B cell (primary cell): ENCODE results near the gene ERGIC1. TPM values are rescaled to one million over a fixed set of nuclear protein-coding genes. Genes with fewer than 3 reads are reported as not detected.

Experiments
- ATAC-seq: fragments of 200-7000 bp; cut with Tn5 transposase; one replicate; pipeline ENCODE4 v1.10.0; 2021; ENCODE audit warnings: low read depth, mild to moderate bottlenecking, moderate number of reproducible peaks, moderate library complexity
- CTCF ChIA-PET: fragments of 350-600 bp; sonication (Branson Sonifier 250); formaldehyde crosslinking; loops from one replicate; lab custom pipeline; 2021; ENCODE audit warnings: antibody characterized with exemption, inconsistent platforms; lab: Charles Lee
- POLR2A ChIA-PET: fragments of 350-600 bp; sonication (Branson Sonifier 250); formaldehyde crosslinking; loops from one replicate; lab custom pipeline; 2021; ENCODE audit warnings: antibody characterized with exemption; lab: Charles Lee
- DNase-seq: peaks from one replicate; pipeline ENCODE4 v3.0.0; 2013
- H2AFZ ChIP-seq: 2 replicates; pipeline ENCODE4 v1.6.1; 2012; ENCODE audit warnings: mild to moderate bottlenecking, low read depth, low read length; ENCODE audit not compliant: insufficient read depth, poor library complexity, severe bottlenecking
- H3K27ac ChIP-seq, 2 donors: 1 replicate in 1 of 2; 2 replicates in 1 of 2; pipeline ENCODE4 v1.5.1; 2012 to 2013; ENCODE audit warnings: low read length in 2 of 2, mild to moderate bottlenecking in 2 of 2, moderate library complexity in 1 of 2
- H3K27me3 ChIP-seq, 4 experiments: fragments of 200-600 bp in 1 of 4; sonication (generic) in 1 of 4; replicated peaks in 1 of 4; 1 replicate in 2 of 4; 2 replicates in 2 of 4; pipeline versions ENCODE4 v1.6.1 to v1.7.0; 2013 to 2016; ENCODE audit warnings: low read length in 3 of 4, mild to moderate bottlenecking in 2 of 4, mixed read lengths in 1 of 4, moderate library complexity in 1 of 4; ENCODE audit not compliant: insufficient read depth in 4 of 4, control insufficient read depth in 3 of 4; ENCODE audit errors: control extremely low read depth in 1 of 4
- H3K36me3 ChIP-seq, 2 experiments: replicated peaks in 1 of 2; 1 replicate in 1 of 2; 2 replicates in 1 of 2; pipeline versions ENCODE4 v1.6.1 to v1.7.1; 2013; ENCODE audit warnings: low read length in 1 of 2; ENCODE audit not compliant: insufficient read depth in 2 of 2, control insufficient read depth in 1 of 2; ENCODE audit errors: control extremely low read depth in 1 of 2, extremely low read depth in 1 of 2
- H3K4me1 ChIP-seq, 2 donors: fragments of 200-600 bp in 1 of 2; sonication (generic) in 1 of 2; 1 replicate in 1 of 2; 2 replicates in 1 of 2; pipeline versions ENCODE4 v1.5.1 to v1.6.1; 2013 to 2017; ENCODE audit warnings: low read length in 2 of 2; ENCODE audit not compliant: control insufficient read depth in 2 of 2, insufficient read depth in 2 of 2
- H3K4me2 ChIP-seq: replicated peaks from 2 replicates; pipeline ENCODE3; 2012; ENCODE audit warnings: mild to moderate bottlenecking, low read depth, low read length; ENCODE audit not compliant: poor library complexity, severe bottlenecking
- H3K4me3 ChIP-seq, 5 experiments: fragments of 200-600 bp in 1 of 5; sonication (generic) in 1 of 5; 1 replicate in 3 of 5; 2 replicates in 2 of 5; pipeline versions ENCODE4 v1.5.1 to v1.7.0; 2011 to 2016; ENCODE audit warnings: low read length in 4 of 5, mild to moderate bottlenecking in 4 of 5, low read depth in 2 of 5, control low read depth in 1 of 5, moderate library complexity in 1 of 5; ENCODE audit not compliant: insufficient read depth in 1 of 5; ENCODE audit errors: control extremely low read depth in 1 of 5, extremely low read depth in 1 of 5
- H3K79me2 ChIP-seq: fragments of 200-600 bp; sonication (generic); one replicate; pipeline ENCODE4 v1.6.0; 2016; ENCODE audit warnings: low read length; ENCODE audit not compliant: control insufficient read depth, insufficient read depth
- H3K9ac ChIP-seq: fragments of 200-600 bp; sonication (generic); 2 replicates; pipeline ENCODE4 v1.6.1; 2017; ENCODE audit warnings: mild to moderate bottlenecking, low read length, moderate library complexity
- H3K9me3 ChIP-seq, 3 donors: one replicate each; pipeline versions ENCODE4 v1.6.1 to v1.7.1; 2013; ENCODE audit warnings: low read length in 2 of 3; ENCODE audit not compliant: control insufficient read depth in 2 of 3, insufficient read depth in 1 of 3; ENCODE audit errors: control extremely low read depth in 1 of 3
- H4K20me1 ChIP-seq: 2 replicates; pipeline ENCODE4 v1.6.0; 2012; ENCODE audit warnings: mild to moderate bottlenecking, low read length; ENCODE audit not compliant: insufficient read depth, control insufficient read depth, poor library complexity, severe bottlenecking
- H3K27ac Mint-ChIP-seq: one replicate; pipeline ENCODE4 v1.8.0; 2021; ENCODE audit warnings: mixed read lengths
- H3K27me3 Mint-ChIP-seq: one replicate; pipeline ENCODE4 v1.8.0; 2021; ENCODE audit warnings: mixed read lengths
- H3K4me1 Mint-ChIP-seq: one replicate; pipeline ENCODE4 v1.8.0; 2021; ENCODE audit warnings: mixed read lengths
- H3K4me3 Mint-ChIP-seq: one replicate; pipeline ENCODE4 v1.8.0; 2021; ENCODE audit warnings: mixed read lengths
- H3K9me3 Mint-ChIP-seq: one replicate; pipeline ENCODE4 v1.8.0; 2022; ENCODE audit warnings: mixed read lengths; ENCODE audit not compliant: insufficient read depth
- EZH2 ChIP-seq: IDR thresholded peaks from 2 replicates; pipeline ENCODE4 v1.6.1; 2012; ENCODE audit warnings: borderline replicate concordance, low read depth, mild to moderate bottlenecking, moderate library complexity, low read length; ENCODE audit not compliant: insufficient read depth, poor library complexity, severe bottlenecking
- WGBS: methylation state at CpG from one replicate; pipeline ENCODE4 v1.1.5; 2013; ENCODE audit warnings: missing lambda C conversion rate; ENCODE audit not compliant: insufficient coverage; 5-methylcytosine and 5-hydroxymethylcytosine counted together
- intact Hi-C: fragments of 100-400 bp; cut with micrococcal nuclease; formaldehyde crosslinking; loops from one replicate; pipeline ENCODE4 v1.10.0; 2022
- polyA plus RNA-seq: library from polyadenylated mRNA; depleted of rRNA; stranded (reverse); fragments of >200 nt; gene quantifications from 2 replicates; pipeline ENCODE4 v1.2.3, GENCODE V29; 2012
- total RNA-seq, 2 donors: library from RNA; stranded (reverse); fragments of 120-200 nt in 1 of 2; gene quantifications; 1 replicate in 1 of 2; 2 replicates in 1 of 2; pipeline versions ENCODE4 v1.2.3 to v1.2.4, GENCODE V29; 2013 to 2022
- TF ChIP-seq, protein P1 (sequence below): fragments of 200-600 bp; IDR thresholded peaks from one replicate; pipeline ENCODE4 v1.8.0; 2022; ENCODE audit warnings: antibody characterized with exemption, mild to moderate bottlenecking

Gene ERGIC1
- total and polyA plus RNA-seq, 2 donors (not counting 1 experiment from before 2014, with no cell fraction given) = 86.3 to 140 TPM

DNA sequence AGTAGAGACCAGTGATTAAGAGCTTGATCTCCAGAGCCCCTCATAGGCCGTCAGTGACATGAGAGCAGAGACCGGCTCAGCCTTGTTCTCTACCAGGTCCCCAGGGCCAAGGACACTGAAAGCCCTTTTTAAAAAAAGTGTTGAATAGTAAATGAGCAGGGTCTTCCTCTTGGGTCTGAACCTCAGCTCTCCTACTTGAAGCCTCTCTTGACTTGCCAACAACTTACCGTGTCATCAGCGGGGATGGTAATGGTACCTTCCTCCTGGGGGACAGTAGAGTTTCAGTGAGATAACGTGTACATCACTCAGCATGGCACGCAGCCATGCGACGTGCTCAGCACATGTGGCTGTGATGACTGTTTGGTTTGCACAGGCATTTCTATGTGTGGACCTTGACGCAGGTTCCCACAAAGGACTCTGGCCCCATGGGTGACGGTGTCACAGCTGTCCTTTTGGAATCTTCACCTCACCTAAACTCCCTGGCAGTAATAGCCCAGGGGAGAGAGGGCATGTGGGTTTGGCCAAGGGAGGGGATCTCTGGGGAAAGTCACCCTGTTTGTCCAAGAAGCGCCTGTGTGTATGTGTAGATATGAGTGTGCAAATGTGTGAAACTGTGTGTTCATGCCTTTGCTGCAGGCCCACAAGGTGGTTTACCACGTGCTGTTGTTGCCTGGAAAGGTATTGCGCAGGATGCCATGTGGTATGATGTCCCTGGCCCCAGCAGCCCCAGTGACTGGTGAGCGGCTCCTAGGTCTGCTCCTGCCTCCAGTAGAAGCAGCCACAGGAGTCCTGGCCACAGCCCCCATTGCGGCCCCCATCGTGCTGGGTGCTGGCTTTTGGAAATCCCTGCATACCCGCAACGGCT is 18.7 kb downstream of the ERGIC1 start:
- no peaks in the 10 kb centered on the region for H3K27me3 ChIP-seq
- no peak overlapping the region for H3K9ac ChIP-seq
- no peak overlapping the region for H3K4me3 Mint-ChIP-seq
- H3K4me1 ChIP-seq = peaks cover 42 to 46% of the 10 kb centered on the region in 2 donors
- H4K20me1 ChIP-seq = peaks cover 44% of the 10 kb centered on the region
- ChIA-PET POLR2A (interaction anchor here (0.6 to 1.4 kb wide), 3 partner anchors 45 to 629 kb away, joined by 3 to 8 read pairs (median 4); no protein-coding TSS in a partner anchor), CTCF (interaction anchor here (1.2 to 5.6 kb wide), 4 partner anchors 23 to 138 kb away, joined by 3 to 40 read pairs (median 4); partner anchors contain the start of gene DUSP1)
- H3K27me3 Mint-ChIP-seq = no peaks in the 10 kb centered on the region
- H3K27ac ChIP-seq = peak overlapping the region; percentile 77 to 88
- DNase-seq (no peak), ATAC-seq (no peak)
- H2AFZ ChIP-seq = no peak overlapping the region
- intact Hi-C loops = no loop called here
- TF ChIP-seq, protein P1, sequence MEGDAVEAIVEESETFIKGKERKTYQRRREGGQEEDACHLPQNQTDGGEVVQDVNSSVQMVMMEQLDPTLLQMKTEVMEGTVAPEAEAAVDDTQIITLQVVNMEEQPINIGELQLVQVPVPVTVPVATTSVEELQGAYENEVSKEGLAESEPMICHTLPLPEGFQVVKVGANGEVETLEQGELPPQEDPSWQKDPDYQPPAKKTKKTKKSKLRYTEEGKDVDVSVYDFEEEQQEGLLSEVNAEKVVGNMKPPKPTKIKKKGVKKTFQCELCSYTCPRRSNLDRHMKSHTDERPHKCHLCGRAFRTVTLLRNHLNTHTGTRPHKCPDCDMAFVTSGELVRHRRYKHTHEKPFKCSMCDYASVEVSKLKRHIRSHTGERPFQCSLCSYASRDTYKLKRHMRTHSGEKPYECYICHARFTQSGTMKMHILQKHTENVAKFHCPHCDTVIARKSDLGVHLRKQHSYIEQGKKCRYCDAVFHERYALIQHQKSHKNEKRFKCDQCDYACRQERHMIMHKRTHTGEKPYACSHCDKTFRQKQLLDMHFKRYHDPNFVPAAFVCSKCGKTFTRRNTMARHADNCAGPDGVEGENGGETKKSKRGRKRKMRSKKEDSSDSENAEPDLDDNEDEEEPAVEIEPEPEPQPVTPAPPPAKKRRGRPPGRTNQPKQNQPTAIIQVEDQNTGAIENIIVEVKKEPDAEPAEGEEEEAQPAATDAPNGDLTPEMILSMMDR = no peak
- TF ChIP-seq EZH2 = no peak
- H3K9me3 Mint-ChIP-seq = no peaks in the 10 kb centered on the region
- H3K27ac Mint-ChIP-seq = peak overlapping the region; percentile 85
- H3K9me3 ChIP-seq = no peaks in the 10 kb centered on the region
- peaks cover 0 to 29% of the 10 kb centered on the region in 2 experiments for H3K36me3 ChIP-seq
- H3K4me2 ChIP-seq = no peak overlapping the region
- peaks cover 94% of the 10 kb centered on the region for H3K79me2 ChIP-seq
- H3K4me3 ChIP-seq = no peak overlapping the region
- WGBS = 91% methylated on average over 9 of the region's 18 CpGs
- H3K4me1 Mint-ChIP-seq = peaks cover 74% of the 10 kb centered on the region
